GM21390 (cell line): ENCODE measurements around the gene EXPH5.
A peak's percentile ranks its signal among the peaks of the same experiment; 100 is the strongest.

Source experiments
- ATAC-seq: cut with Tn5 transposase; IDR thresholded peaks from one replicate; pipeline ENCODE4 v1.9.1; 2021; ENCODE audit not compliant: unreplicated experiment

Gene EXPH5

DNA sequence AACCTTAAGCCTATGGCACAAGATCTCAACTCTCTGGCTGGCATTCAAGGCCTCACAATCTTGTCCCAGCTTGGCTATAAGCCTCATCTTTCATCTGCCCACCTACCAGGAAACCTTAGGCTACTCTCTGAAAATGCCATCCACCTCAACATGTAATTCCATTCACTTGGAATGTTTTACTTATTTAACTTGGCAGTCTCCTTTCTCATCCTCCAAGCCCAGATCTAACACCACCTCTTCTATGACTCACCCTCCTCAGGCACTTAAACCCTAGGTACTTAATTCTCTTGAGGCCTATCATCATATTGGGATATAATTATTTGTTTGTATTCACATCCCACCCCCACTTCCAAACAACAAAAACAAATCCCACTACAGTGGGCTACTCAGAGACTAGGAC lies 110.4 kb downstream of the EXPH5 start:
- no peak for ATAC-seq

DNA sequence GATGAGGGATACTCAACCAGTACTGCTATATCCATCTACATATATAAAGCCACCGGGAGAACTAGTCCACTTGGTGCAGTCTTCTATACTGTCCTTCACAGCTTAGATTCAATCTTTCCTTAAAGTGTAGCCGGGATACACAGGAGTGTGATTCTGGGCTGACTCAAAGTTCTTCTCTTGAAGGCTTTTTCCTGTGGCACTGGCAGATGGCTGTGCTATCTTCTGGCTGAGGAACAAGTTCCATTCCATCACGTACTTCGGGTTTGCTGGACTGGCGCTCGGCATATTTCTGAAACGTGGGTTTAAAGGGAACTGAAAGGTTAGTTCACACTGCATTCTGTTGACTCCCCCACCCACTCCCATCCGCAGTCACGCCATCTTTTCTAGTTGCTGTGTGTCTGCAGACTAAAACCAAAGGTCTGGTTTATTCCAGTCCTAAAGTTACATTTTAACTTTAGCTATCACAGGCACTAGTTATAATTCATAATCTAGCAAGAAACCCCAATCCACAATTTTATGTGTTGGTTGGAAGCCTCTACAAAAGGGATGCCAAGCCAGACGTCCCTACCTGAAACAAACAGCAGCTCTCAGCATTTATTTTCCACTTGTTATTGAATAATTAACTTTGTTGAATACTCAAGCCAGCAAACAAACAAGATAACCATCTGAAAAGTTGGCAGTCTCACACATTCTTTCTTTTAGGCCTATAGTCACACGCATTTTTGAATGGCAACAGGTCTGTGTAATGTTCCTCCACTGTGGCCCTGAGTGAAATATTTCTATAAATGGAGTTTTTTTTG lies 118.7 kb downstream of the EXPH5 start:
- no peak for ATAC-seq

DNA sequence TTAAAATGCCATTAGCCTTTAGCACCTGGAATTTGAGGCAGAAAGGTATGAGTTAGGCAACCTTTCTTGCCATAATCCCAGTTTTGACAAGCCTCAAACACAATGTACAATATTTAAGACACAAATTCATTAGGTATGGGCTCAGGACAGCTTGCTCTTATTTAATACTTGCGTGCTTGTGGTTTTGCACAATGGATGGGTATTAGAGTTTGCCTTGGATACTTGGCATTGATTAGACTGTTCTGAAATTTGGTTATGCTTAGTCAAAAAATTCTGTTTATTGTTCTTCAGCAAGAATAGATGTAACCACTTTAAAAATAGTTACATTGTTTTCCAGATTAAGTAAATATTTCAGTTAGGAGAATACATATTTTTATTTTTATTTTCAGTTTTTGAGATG lies 120.9 kb downstream of the EXPH5 start:
- no peak for ATAC-seq

DNA sequence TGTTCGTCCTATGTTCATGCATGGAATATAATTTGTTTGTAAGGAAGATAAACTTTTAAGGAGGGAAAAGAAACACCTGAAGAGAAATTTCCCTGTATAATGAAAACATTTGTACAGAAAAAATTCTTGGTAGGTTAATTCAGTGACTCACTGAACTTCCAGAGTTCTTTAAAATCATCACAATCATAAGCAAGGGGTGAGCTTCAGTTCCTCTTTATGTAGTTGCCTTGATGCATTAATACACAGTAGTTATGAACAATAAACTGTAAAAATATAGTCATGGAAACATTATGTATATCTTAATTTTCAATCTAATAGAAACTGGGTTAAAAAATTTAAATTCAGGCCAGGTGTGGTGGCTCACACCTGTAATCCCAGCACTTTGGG lies 125.1 kb downstream of the EXPH5 start:
- ATAC-seq, result no peak

DNA sequence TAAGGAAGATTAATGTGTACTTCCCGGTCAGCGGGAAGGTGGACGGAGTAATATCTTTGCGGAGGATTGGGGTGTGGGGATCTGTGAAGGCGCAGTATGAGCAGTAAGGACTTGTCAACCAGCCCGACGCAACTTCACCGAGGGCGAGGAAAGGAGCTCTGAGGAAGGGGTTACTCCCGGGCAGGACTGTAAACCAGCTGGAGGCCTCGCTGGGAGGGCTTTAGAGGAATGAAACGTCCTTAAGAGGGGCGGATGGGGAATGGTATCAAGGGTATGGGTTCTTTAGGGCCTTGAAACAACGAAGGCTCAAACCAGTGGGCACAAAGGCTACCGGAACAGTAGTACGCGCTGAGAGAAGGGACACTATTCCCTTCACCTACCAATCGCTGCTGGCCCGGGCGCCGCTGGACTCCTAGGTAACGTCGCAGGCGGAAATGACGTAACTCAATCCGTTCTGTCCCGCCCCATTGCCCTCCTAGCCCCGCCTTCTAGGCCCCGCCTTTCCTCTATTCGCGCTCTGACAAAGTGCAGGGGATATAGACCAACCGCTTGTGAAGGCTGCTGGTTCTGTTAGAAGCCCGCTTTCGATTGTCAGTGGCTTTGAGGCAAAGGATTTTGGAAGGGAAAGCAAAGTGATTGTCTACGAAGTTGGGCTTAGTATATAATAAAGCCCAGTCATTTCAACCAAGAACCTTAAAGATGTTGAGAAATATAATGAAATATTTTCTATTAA lies 126.3 kb downstream of the EXPH5 start, which contains the start of gene C11orf65:
Gene C11orf65 (minus strand): TSS at position 439 of the 733 bp plus-strand sequence. CDS start 5,970 bp downstream, outside the sequence.
- ATAC-seq, result peak; percentile 99

DNA sequence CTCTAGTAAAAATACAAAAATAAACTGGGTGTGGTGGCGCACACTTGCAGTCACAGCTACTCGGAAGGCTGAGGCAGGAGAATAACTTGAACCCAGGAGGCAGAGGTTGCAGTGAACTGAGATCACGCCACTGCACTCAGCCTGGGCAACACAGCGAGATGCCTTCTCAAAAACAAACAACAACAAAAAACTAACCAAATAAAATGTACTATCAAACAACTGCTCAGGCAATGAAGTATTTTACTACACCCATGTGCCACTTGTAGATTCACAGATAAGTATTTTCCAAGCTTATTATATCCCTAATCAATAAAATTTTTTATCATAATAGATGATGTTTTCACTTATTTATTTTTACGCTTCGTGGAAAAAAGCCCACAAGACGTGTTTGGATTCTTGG lies 127.2 kb downstream of the EXPH5 start:
- no peak for ATAC-seq
